HEK293 (cell line): ENCODE data around the gene ITSN1.
A peak's percentile ranks its signal among the peaks of the same experiment; 100 is the strongest.

Experiments used
- CTCF ChIA-PET: fragments of 350-600 bp; formaldehyde crosslinking; extraction: SDS; loops from one replicate; lab custom pipeline; 2021; ENCODE audit warnings: antibody characterized with exemption; lab: Yijun Ruan, JAX
- POLR2A ChIA-PET: fragments of 300-600 bp; formaldehyde crosslinking; extraction: SDS; loops from one replicate; lab custom pipeline; 2020; ENCODE audit warnings: antibody characterized with exemption, inconsistent platforms; lab: Yijun Ruan, JAX
- H3K27ac ChIP-seq: fragments of 200-500 bp; sonication (Bioruptor generic); 2 replicates; pipeline ENCODE4 v1.5.1; 2014; ENCODE audit warnings: low read depth, low read length, control low read depth, inconsistent platforms; ENCODE audit errors: extremely low read depth
- H3K36me3 ChIP-seq, 2 experiments: fragments of 200-500 bp in 1 of 2; sonication (Bioruptor generic) in 1 of 2; 1 replicate in 1 of 2; 2 replicates in 1 of 2; pipeline ENCODE4 v1.5.1; 2014 to 2017; ENCODE audit warnings: inconsistent platforms in 2 of 2, low read length in 2 of 2; ENCODE audit not compliant: control insufficient read depth in 2 of 2, insufficient read depth in 1 of 2
- H3K4me1 ChIP-seq: fragments of 200-500 bp; sonication (Bioruptor generic); 2 replicates; pipeline ENCODE4 v1.5.1; 2014; ENCODE audit warnings: mild to moderate bottlenecking, low read length, inconsistent platforms; ENCODE audit not compliant: control insufficient read depth, insufficient read depth
- H3K4me3 ChIP-seq: 2 replicates; pipeline ENCODE4 v1.5.1; 2011; ENCODE audit warnings: low read depth, mild to moderate bottlenecking, control low read depth, low read length, moderate library complexity
- H3K9me3 ChIP-seq: fragments of 200-500 bp; sonication (Bioruptor generic); 2 replicates; pipeline ENCODE4 v1.5.1; 2014; ENCODE audit warnings: low read depth, low read length, inconsistent platforms; ENCODE audit not compliant: control insufficient read depth, insufficient read depth
- GLIS1 ChIP-seq: fragments of 450-650 bp; formaldehyde crosslinking; IDR thresholded peaks from 2 replicates; pipeline ENCODE4 v1.5.1; 2016; ENCODE audit warnings: missing biosample characterization, missing genetic modification characterization
- HOXD13 ChIP-seq: sonication (generic); formaldehyde crosslinking; IDR thresholded peaks from 2 replicates; pipeline ENCODE4 v1.8.0; 2022; ENCODE audit warnings: missing genetic modification reagents, borderline replicate concordance
- KLF7 ChIP-seq: fragments of 450-650 bp; formaldehyde crosslinking; IDR thresholded peaks from 2 replicates; pipeline ENCODE4 v1.5.1; 2016; ENCODE audit warnings: missing biosample characterization, missing genetic modification characterization, borderline replicate concordance
- KLF8 ChIP-seq: fragments of 450-650 bp; formaldehyde crosslinking; IDR thresholded peaks from 2 replicates; pipeline ENCODE4 v1.5.1; 2016; ENCODE audit warnings: missing biosample characterization, missing genetic modification characterization
- OSR2 ChIP-seq: fragments of 450-650 bp; formaldehyde crosslinking; IDR thresholded peaks from 2 replicates; pipeline ENCODE4 v1.5.1; 2016; ENCODE audit warnings: missing biosample characterization, missing genetic modification characterization
- OVOL3 ChIP-seq: fragments of 450-650 bp; formaldehyde crosslinking; IDR thresholded peaks from 2 replicates; pipeline ENCODE4 v1.5.1; 2016; ENCODE audit warnings: missing biosample characterization, missing genetic modification characterization
- SETDB1 ChIP-seq: IDR thresholded peaks from one replicate; pipeline ENCODE4 v1.6.1; 2017; ENCODE audit warnings: mild to moderate bottlenecking, low read length, moderate library complexity, mixed read lengths; ENCODE audit not compliant: insufficient read length
- SP3 ChIP-seq: fragments of 450-650 bp; formaldehyde crosslinking; IDR thresholded peaks from 2 replicates; pipeline ENCODE4 v1.5.1; 2016; ENCODE audit warnings: missing biosample characterization, missing genetic modification characterization
- TRIM28 ChIP-seq: IDR thresholded peaks from 2 replicates; pipeline ENCODE4 v1.6.1; 2011; ENCODE audit warnings: low read length, control low read depth, borderline replicate concordance
- ZBTB17 ChIP-seq: fragments of 450-650 bp; formaldehyde crosslinking; IDR thresholded peaks from 2 replicates; pipeline ENCODE4 v1.5.1; 2016; ENCODE audit warnings: missing biosample characterization, missing genetic modification characterization
- ZFP41 ChIP-seq: fragments of 450-650 bp; formaldehyde crosslinking; IDR thresholded peaks from 2 replicates; pipeline ENCODE4 v1.5.1; 2016; ENCODE audit warnings: missing biosample characterization, missing genetic modification characterization, borderline replicate concordance
- ZNF121 ChIP-seq: fragments of 450-650 bp; formaldehyde crosslinking; IDR thresholded peaks from 2 replicates; pipeline ENCODE4 v1.5.1; 2016; ENCODE audit warnings: missing biosample characterization, missing genetic modification characterization
- ZNF184 ChIP-seq: fragments of 450-650 bp; IDR thresholded peaks from 2 replicates; pipeline ENCODE4 v1.5.1; 2018; ENCODE audit warnings: missing biosample characterization, mild to moderate bottlenecking, missing genetic modification characterization
- ZNF2 ChIP-seq: fragments of 450-650 bp; formaldehyde crosslinking; IDR thresholded peaks from 2 replicates; pipeline ENCODE4 v1.5.1; 2016; ENCODE audit warnings: missing biosample characterization, missing genetic modification characterization
- ZNF214 ChIP-seq: fragments of 450-650 bp; formaldehyde crosslinking; IDR thresholded peaks from 2 replicates; pipeline ENCODE4 v1.5.1; 2017; ENCODE audit warnings: missing biosample characterization, mild to moderate bottlenecking, missing genetic modification characterization, borderline replicate concordance
- ZNF311 ChIP-seq: fragments of 450-650 bp; formaldehyde crosslinking; IDR thresholded peaks from 2 replicates; pipeline ENCODE4 v1.5.1; 2017; ENCODE audit warnings: missing biosample characterization, missing genetic modification characterization, borderline replicate concordance
- ZNF324 ChIP-seq: fragments of 450-650 bp; formaldehyde crosslinking; IDR thresholded peaks from 2 replicates; pipeline ENCODE4 v1.5.1; 2016; ENCODE audit warnings: missing biosample characterization, missing genetic modification characterization
- ZNF354C ChIP-seq: fragments of 450-650 bp; formaldehyde crosslinking; IDR thresholded peaks from 2 replicates; pipeline ENCODE4 v1.5.1; 2016; ENCODE audit warnings: missing biosample characterization, missing genetic modification characterization, low read depth, borderline replicate concordance
- ZNF530 ChIP-seq: fragments of 450-650 bp; formaldehyde crosslinking; IDR thresholded peaks from 2 replicates; pipeline ENCODE4 v1.5.1; 2016; ENCODE audit warnings: low read depth, missing biosample characterization, missing genetic modification characterization
- ZNF561 ChIP-seq: fragments of 450-650 bp; IDR thresholded peaks from 2 replicates; pipeline ENCODE4 v1.5.1; 2018; ENCODE audit warnings: missing biosample characterization, missing genetic modification characterization, borderline replicate concordance
- ZNF600 ChIP-seq: fragments of 450-650 bp; formaldehyde crosslinking; IDR thresholded peaks from 2 replicates; pipeline ENCODE4 v1.5.1; 2016; ENCODE audit warnings: missing biosample characterization, missing genetic modification characterization
- ZNF624 ChIP-seq: fragments of 450-650 bp; formaldehyde crosslinking; IDR thresholded peaks from 2 replicates; pipeline ENCODE4 v1.5.1; 2017; ENCODE audit warnings: missing biosample characterization, missing genetic modification characterization
- ZNF658 ChIP-seq: fragments of 450-650 bp; formaldehyde crosslinking; IDR thresholded peaks from 2 replicates; pipeline ENCODE4; 2016; ENCODE audit warnings: missing biosample characterization, missing genetic modification characterization
- ZNF664 ChIP-seq: fragments of 450-650 bp; formaldehyde crosslinking; IDR thresholded peaks from 2 replicates; pipeline ENCODE4 v1.5.1; 2016; ENCODE audit warnings: missing biosample characterization, missing genetic modification characterization
- ZNF701 ChIP-seq: fragments of 450-650 bp; formaldehyde crosslinking; IDR thresholded peaks from 2 replicates; pipeline ENCODE4 v1.5.1; 2016; ENCODE audit warnings: missing biosample characterization, missing genetic modification characterization
- ZNF776 ChIP-seq: fragments of 450-650 bp; formaldehyde crosslinking; IDR thresholded peaks from 2 replicates; pipeline ENCODE4 v1.5.0; 2017; ENCODE audit warnings: missing biosample characterization, missing genetic modification characterization, borderline replicate concordance
- ZNF837 ChIP-seq: fragments of 450-650 bp; formaldehyde crosslinking; IDR thresholded peaks from 2 replicates; pipeline ENCODE4 v1.5.1; 2016; ENCODE audit warnings: missing biosample characterization, missing genetic modification characterization
- TF ChIP-seq, protein P1 (sequence below): IDR thresholded peaks from 2 replicates; pipeline ENCODE4 v1.6.1; 2011; ENCODE audit warnings: mild to moderate bottlenecking, low read depth, low read length, borderline replicate concordance
- TF ChIP-seq, protein P2 (sequence below): fragments of 450-650 bp; IDR thresholded peaks from 2 replicates; pipeline ENCODE4 v1.5.1; 2018; ENCODE audit warnings: missing biosample characterization, missing genetic modification characterization
- TF ChIP-seq, protein P3 (sequence below): fragments of 450-650 bp; formaldehyde crosslinking; IDR thresholded peaks from 2 replicates; pipeline ENCODE4 v1.5.1; 2016; ENCODE audit warnings: missing biosample characterization, missing genetic modification characterization
- TF ChIP-seq, protein P4 (sequence below): fragments of 450-650 bp; formaldehyde crosslinking; IDR thresholded peaks from 2 replicates; pipeline ENCODE4 v1.5.1; 2016; ENCODE audit warnings: missing biosample characterization, missing genetic modification characterization
- TF ChIP-seq, protein P5 (sequence below): fragments of 450-650 bp; formaldehyde crosslinking; IDR thresholded peaks from 2 replicates; pipeline ENCODE4 v1.5.1; 2017; ENCODE audit warnings: missing biosample characterization, missing genetic modification characterization

Gene ITSN1

DNA sequence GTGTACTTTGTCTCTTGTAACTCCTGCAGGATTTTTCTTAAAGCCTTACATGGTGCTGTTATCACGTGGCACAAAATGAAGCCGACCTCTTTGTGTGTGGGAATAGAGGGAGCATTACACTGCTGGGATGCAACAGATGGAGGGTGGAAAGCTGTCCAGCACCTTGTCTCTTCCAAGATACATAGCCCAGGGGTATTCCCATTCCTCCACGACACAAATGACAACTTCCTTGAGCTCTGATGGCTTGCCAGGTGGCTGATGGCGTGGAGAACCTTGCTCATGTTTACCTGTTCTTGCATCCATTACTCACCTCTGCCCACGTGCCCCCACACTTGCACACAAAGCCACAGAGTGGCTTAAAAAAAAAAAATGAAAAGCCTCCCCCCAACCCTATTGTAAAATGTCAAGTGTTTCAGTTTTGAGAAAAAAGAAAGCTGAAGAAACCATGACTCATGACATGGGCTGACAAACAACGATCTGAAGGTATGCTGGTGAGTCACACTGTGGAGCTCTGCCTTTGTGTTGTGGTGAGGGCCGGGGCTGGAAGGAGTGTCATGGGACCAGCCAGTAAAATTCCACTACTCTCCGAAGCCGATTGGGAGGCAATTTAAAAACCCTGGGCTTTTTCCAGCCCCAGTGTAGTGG, 305.3 kb downstream of the ITSN1 start:
- Histone ChIP-seq H3K36me3 (peaks cover 0 to 12% of the 10 kb centered on the region in 2 experiments; a peak in 1 of 3 replicates), H3K9me3 (no peaks in the 10 kb centered on the region), H3K27ac (peak overlapping the region; percentile 19), H3K4me3 (peak overlapping the region; percentile 21), H3K4me1 (peaks cover 9% of the 10 kb centered on the region)
- ChIA-PET CTCF (interaction anchor here (1.2 to 4.1 kb wide), 2 partner anchors 24 to 42 kb away, joined by 3 to 17 read pairs; no protein-coding TSS in a partner anchor), POLR2A (interaction anchor here (0.6 to 0.7 kb wide), 3 partner anchors 27 to 513 kb away, joined by 3 to 5 read pairs (median 4); no protein-coding TSS in a partner anchor)
- 0 out of 2 replicates have a peak, but pooled peaks have one; percentile 27 for TF ChIP-seq SP3 (tag by site-specific recombination)
- TF ChIP-seq GLIS1, result peak; percentile 39
- peak; percentile 23 for TF ChIP-seq OSR2
- no peak for TF ChIP-seq HOXD13 (CRISPR knock-in tag)
- TF ChIP-seq ZNF324 (tag by site-specific recombination), result peak; percentile 62; the same call in 1 of the 2 replicates
- no peak for TF ChIP-seq ZFP41 (tag by site-specific recombination)
- TF ChIP-seq, protein P1, sequence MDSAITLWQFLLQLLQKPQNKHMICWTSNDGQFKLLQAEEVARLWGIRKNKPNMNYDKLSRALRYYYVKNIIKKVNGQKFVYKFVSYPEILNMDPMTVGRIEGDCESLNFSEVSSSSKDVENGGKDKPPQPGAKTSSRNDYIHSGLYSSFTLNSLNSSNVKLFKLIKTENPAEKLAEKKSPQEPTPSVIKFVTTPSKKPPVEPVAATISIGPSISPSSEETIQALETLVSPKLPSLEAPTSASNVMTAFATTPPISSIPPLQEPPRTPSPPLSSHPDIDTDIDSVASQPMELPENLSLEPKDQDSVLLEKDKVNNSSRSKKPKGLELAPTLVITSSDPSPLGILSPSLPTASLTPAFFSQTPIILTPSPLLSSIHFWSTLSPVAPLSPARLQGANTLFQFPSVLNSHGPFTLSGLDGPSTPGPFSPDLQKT, result no peak
- TF ChIP-seq ZNF354C (tag by site-specific recombination), result no peak
- TF ChIP-seq ZNF701 (tag by site-specific recombination), result no peak
- TF ChIP-seq ZNF214, result no peak
- TF ChIP-seq ZNF776, result no peak
- no peak for TF ChIP-seq ZNF664
- TF ChIP-seq, protein P2, sequence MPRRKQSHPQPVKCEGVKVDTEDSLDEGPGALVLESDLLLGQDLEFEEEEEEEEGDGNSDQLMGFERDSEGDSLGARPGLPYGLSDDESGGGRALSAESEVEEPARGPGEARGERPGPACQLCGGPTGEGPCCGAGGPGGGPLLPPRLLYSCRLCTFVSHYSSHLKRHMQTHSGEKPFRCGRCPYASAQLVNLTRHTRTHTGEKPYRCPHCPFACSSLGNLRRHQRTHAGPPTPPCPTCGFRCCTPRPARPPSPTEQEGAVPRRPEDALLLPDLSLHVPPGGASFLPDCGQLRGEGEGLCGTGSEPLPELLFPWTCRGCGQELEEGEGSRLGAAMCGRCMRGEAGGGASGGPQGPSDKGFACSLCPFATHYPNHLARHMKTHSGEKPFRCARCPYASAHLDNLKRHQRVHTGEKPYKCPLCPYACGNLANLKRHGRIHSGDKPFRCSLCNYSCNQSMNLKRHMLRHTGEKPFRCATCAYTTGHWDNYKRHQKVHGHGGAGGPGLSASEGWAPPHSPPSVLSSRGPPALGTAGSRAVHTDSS, result no peak
- no peak for TF ChIP-seq ZNF837
- 0 out of 2 replicates have a peak, but pooled peaks have one; percentile 79 for TF ChIP-seq ZNF184 (tag by site-specific recombination)
- no peak for TF ChIP-seq ZNF530
- TF ChIP-seq ZNF2 (tag by site-specific recombination), result 0 out of 2 replicates have a peak, but pooled peaks have one; percentile 34
- TF ChIP-seq KLF8 (tag by site-specific recombination), result peak; percentile 88
- TF ChIP-seq SETDB1, result no peak
- TF ChIP-seq ZBTB17 (tag by site-specific recombination), result no peak
- TF ChIP-seq ZNF561 (tag by site-specific recombination), result 0 out of 2 replicates have a peak, but pooled peaks have one; percentile 56
- TF ChIP-seq ZNF658, result no peak
- TF ChIP-seq ZNF624 (tag by site-specific recombination), result no peak
- no peak for TF ChIP-seq ZNF121 (tag by site-specific recombination)
- TF ChIP-seq KLF7 (tag by site-specific recombination), result no peak
- TF ChIP-seq, protein P3, sequence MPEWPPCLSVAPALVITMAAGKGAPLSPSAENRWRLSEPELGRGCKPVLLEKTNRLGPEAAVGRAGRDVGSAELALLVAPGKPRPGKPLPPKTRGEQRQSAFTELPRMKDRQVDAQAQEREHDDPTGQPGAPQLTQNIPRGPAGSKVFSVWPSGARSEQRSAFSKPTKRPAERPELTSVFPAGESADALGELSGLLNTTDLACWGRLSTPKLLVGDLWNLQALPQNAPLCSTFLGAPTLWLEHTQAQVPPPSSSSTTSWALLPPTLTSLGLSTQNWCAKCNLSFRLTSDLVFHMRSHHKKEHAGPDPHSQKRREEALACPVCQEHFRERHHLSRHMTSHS (tag by site-specific recombination), result no peak
- TF ChIP-seq OVOL3 (tag by site-specific recombination), result no peak
- TF ChIP-seq, protein P4, sequence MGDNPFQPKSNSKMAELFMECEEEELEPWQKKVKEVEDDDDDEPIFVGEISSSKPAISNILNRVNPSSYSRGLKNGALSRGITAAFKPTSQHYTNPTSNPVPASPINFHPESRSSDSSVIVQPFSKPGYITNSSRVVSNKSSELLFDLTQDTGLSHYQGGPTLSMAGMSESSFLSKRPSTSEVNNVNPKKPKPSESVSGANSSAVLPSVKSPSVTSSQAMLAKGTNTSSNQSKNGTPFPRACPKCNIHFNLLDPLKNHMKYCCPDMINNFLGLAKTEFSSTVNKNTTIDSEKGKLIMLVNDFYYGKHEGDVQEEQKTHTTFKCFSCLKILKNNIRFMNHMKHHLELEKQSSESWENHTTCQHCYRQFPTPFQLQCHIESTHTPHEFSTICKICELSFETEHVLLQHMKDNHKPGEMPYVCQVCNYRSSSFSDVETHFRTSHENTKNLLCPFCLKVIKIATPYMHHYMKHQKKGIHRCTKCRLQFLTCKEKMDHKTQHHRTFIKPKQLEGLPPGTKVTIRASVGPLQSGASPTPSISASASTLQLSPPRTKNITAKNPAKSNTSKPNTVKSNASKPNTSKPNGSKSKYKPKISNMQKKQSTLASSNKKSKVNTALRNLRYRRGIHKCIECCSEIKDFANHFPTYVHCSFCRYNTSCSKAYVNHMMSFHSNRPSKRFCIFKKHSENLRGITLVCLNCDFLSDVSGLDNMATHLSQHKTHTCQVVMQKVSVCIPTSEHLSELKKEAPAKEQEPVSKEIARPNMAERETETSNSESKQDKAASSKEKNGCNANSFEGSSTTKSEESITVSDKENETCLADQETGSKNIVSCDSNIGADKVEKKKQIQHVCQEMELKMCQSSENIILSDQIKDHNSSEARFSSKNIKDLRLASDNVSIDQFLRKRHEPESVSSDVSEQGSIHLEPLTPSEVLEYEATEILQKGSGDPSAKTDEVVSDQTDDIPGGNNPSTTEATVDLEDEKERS (tag by site-specific recombination), result no peak
- peak; percentile 99 for TF ChIP-seq ZNF600 (tag by site-specific recombination)
- no peak for TF ChIP-seq ZNF311 (tag by site-specific recombination)
- TF ChIP-seq, protein P5, sequence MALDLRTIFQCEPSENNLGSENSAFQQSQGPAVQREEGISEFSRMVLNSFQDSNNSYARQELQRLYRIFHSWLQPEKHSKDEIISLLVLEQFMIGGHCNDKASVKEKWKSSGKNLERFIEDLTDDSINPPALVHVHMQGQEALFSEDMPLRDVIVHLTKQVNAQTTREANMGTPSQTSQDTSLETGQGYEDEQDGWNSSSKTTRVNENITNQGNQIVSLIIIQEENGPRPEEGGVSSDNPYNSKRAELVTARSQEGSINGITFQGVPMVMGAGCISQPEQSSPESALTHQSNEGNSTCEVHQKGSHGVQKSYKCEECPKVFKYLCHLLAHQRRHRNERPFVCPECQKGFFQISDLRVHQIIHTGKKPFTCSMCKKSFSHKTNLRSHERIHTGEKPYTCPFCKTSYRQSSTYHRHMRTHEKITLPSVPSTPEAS (tag by site-specific recombination), result peak; percentile 31
- TF ChIP-seq TRIM28, result no peak
